ENCODE data around the gene SPINK14.
A peak's percentile ranks its signal among the peaks of the same experiment; 100 is the strongest.

SPINK14 gene, protein sequence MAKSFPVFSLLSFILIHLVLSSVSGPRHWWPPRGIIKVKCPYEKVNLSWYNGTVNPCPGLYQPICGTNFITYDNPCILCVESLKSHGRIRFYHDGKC

GRCh38 chr5:148168246-148168645 lies at the start of gene SPINK14:
Gene SPINK14, plus strand, starts transcription at chr5:148168546. Its CDS starts 1,187 bp downstream, at chr5:148169733.
- FAIRE-seq (no peak), DNase-seq (ENCODE audit: extremely low spot score, insufficient read length, low read depth) (no peak)

DNA sequence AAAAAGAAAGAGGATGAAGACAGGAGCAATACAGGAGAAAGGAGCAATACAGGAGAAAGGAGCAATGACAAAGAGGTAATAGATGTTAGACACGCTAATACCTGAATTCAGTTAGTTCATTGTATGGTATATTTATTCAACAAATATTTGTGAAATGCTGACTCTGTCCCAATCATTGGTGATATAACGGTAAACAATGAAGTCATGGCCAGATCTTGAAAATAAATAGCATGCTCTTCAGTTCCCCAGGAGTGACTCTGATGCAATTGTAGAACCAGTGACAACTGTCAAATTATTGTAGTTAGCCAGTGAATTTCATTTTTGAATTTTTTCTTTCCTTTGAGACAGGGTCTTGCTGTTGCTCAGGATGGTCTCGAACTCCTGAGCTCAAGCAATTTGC lies 48.0 kb upstream of the SPINK14 start:
- DNase-seq (ENCODE audit: extremely low spot score, insufficient read length, low read depth), result no peak
- FAIRE-seq, result no peak

- FAIRE-seq, result no peak
- DNase-seq (ENCODE audit: extremely low spot score, insufficient read length, low read depth), result no peak
Observed at GRCh38 chr5:148125641-148126040, 42.7 kb upstream of the SPINK14 start.

DNA sequence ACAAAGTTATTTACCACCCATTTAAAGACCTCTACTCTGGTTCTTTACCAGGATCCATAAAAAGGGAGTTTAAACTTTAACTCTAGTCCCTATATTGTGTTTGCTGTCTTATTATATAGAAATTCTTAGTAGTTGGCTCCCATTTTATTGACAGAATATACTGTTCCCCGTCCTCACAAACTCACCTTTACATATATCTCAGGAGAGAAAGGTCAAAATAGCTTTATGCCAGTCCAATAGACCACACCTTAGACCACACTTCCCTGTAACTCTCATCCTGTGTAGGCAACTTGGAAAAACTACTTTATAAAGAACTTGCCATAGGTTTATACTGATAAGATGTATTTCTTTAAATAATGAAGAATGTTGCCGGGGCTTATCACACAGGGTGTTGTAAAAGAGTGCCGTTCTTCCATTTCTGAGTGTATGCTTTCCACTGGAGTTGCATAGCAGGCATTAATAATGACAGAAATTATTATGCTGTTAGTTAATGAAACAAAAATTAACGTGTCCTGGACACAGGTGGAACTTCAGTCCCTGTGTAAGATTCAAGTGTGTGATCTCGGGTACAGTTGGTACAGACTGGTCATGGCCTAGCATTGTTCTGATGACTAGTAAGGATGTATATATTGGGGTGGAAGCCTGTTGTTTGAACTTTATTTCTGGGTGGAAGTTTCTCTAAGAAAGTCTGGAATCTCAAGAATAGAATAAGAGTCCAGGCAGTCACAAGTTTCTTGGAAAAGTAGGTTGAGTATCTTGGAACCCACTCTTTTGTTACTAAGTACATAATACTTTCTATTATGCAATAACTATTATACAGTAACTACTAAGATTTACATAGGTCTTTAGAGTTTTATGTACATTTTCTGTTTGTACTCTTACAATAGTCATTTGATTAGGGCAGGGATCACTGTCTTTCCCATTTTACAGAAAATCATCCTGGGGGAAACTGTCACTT lies 33.0 kb upstream of the SPINK14 start:
- FAIRE-seq (no peak), DNase-seq (ENCODE audit: extremely low spot score, insufficient read length, low read depth) (no peak)

DNA sequence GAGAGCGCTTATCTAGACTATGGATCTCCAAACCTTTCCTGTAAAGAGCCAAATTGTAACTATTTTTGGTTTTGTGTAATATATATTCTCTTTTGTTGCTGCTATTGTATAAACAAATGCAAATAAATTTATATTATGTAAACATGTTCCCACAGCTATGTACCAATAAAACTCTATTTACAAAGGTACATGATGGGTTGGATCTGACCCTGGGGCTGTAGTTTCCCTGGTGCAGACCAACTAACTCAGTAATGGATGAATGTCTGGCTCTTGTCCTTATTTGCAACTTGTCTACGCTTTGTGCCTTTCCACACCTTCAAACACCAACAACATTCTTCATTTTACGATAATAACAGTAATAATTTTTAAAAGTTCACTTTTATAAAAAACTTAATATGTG lies 27.5 kb upstream of the SPINK14 start:
- FAIRE-seq (no peak), DNase-seq (ENCODE audit: extremely low spot score, insufficient read length, low read depth) (no peak)

DNA sequence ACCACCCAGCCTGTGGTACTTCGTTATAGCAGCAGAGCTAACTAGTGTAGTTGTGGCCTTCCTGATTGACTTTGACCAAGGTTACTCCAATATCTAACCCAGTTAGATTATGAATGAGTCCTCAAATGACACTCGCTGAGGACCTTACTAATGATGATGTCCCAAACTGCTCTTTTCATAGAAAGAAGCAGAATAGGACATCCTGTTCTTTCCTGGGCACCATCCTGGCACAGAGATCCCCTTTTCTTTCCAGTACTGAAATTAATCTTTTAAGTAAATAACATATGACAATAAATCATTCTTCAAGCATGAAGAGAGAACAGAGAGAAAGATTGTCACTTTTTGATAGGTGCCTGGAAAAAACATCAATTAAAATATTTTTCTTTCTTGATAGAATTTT lies 26.7 kb upstream of the SPINK14 start:
- DNase-seq (ENCODE audit: extremely low spot score, insufficient read length, low read depth) (no peak), FAIRE-seq (no peak)

DNA sequence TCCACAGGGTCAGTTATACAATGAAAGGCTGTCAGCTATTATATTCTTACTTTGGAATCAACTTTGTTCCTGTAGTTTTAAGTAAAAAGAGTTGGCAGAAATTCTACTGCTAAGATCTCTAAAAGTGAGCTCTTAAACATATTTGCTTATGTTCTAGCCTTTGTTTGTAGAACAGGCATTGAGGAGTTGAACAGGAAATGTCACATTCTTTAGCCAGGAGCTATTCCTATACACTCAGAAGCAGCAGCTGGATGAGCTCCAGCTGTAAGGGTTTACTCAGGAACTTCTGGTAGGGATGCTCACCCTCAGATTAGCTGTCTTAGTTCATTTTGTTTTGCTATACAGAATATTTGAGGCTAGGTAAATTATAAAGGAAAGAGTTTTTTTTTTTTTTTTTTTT lies 22.4 kb upstream of the SPINK14 start:
- FAIRE-seq (no peak), DNase-seq (ENCODE audit: extremely low spot score, insufficient read length, low read depth) (no peak)

GRCh38 chr5:148146487-148146886 lies 21.9 kb upstream of the SPINK14 start:
- DNase-seq (ENCODE audit: extremely low spot score, insufficient read length, low read depth) (no peak), FAIRE-seq (no peak)

DNA sequence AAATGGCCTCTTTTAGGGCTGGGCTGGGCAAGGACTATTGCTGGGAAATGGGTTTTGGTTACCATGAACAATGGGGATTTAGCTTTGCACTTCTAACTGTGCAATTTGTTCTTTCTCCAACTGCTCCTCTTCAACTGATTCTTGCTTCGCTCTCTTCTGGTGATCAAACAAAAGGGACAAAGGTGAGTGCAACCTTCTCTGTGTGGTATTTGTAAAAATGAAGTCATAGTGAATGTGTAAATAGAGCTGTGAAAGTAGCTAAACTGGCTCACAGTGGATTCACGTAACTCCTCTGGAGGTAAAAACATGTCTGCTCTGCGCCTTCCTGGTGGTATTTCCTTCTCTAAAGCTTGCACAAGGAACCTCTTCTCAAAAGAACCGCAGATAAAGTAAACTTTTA lies 20.9 kb upstream of the SPINK14 start:
- no peak for FAIRE-seq
- no peak for DNase-seq (ENCODE audit: extremely low spot score, insufficient read length, low read depth)

GRCh38 chr5:148151872-148152271 lies 16.5 kb upstream of the SPINK14 start:
- no peak for FAIRE-seq
- DNase-seq (ENCODE audit: extremely low spot score, insufficient read length, low read depth), result no peak

DNA sequence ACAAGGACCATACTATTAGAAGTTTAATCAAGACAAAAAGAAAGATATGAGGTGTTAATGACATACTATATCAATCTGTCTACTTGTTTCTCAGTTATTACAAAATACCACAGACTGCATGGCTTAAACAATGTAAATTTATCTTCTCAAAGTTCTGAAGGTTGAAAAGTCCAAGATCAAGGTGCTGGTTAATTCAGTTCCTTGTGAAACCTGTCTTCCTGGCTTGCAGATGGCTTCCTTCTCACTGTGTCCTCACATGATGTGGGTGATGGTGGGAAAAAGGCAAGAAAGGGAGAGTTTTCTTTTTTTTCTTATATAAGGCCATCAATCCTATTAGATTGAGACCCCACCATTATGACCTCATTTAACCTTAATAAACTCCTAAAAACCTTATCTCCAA lies 15.6 kb upstream of the SPINK14 start:
- no peak for FAIRE-seq
- DNase-seq (ENCODE audit: extremely low spot score, insufficient read length, low read depth), result no peak

GRCh38 chr5:148156609-148157008 lies 11.7 kb upstream of the SPINK14 start:
- no peak for FAIRE-seq
- DNase-seq (ENCODE audit: extremely low spot score, insufficient read length, low read depth), result no peak

GRCh38 chr5:148162038-148162437 lies 6.3 kb upstream of the SPINK14 start:
- DNase-seq (ENCODE audit: extremely low spot score, insufficient read length, low read depth) (no peak), FAIRE-seq (no peak)

DNA sequence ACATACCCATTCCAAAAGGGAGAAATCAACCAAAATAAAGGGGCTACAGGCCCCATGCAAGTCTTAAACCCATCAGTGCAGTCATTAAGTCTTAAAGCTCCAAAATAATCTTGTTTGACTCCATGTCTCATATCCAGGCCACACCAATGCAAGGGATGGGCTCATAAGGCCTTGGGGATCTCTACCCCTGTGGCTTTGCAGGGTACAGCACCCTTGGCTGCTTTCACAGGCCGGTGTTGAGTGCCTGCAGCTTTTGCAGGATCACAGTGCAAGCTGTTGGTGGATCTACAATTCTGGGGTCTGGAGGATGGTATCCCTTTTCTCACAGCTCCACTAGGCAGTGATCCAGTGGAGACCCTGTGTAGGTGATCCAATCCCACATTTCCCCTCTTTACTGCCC lies 5.0 kb upstream of the SPINK14 start:
- no peak for FAIRE-seq
- DNase-seq (ENCODE audit: extremely low spot score, insufficient read length, low read depth), result no peak

DNA sequence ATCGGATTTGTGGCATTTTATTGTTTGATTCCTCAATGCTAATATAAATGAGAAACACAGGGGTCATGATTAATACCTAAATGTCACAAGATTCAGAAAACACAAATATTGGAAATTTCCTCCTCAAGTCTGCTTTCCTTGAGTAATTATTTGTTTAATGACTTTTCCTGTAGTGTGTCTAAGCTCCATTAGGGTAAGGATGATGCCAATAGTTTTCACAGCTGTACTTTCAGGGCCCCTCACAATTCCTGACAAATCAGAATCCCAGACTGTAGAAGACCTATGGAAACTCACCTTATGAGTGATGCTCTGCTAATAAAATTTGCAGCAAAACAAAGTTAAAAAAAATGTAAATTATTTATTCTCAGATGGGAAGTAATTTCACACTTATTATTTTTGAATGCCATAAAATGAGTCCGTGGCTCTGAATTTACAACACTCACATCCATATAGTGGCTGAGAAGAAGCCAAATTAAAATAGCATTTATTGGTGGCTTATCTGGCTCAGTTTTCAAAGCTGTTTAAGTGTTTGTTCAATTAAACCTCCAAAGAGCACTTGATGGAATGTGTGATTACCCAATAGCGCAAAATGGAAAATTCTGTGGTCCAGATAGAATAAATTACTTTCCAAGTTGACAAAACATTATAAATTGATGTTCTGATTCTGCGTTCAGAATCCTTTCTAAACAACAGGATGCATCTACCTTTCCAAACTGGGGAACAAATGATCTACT lies 1.6 kb upstream of the SPINK14 start:
- DNase-seq (ENCODE audit: extremely low spot score, insufficient read length, low read depth), result no peak
- FAIRE-seq, result no peak

- FAIRE-seq (no peak), DNase-seq (ENCODE audit: extremely low spot score, insufficient read length, low read depth) (no peak)
Observed at GRCh38 chr5:148172377-148172776, 4.0 kb downstream of the SPINK14 start.

GRCh38 chr5:148176480-148176879 lies 8.1 kb downstream of the SPINK14 start:
- DNase-seq (ENCODE audit: extremely low spot score, insufficient read length, low read depth) (no peak), FAIRE-seq (no peak)

DNA sequence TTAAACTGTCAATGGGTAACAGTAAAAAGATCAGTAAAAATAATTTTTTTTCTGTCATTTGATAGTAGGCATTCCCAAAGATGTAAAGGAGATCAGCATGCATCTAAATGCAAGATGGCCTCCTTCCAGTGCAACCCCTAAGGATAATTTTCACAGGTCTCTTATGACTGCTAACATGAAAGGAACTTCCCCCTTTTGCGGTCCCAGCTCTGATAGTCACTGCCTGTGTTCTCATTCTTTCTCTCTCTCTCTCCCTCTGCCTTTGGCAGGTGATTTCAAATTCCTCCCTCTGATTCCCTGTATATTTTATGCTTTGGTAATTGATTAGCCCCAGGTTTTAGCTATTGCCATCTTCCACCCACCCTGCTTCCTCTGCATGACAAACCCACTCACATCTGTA lies 8.9 kb downstream of the SPINK14 start:
- DNase-seq (ENCODE audit: extremely low spot score, insufficient read length, low read depth), result no peak
- FAIRE-seq, result no peak

GRCh38 chr5:148179234-148179824 lies 11.0 kb downstream of the SPINK14 start:
- peak; percentile 68 for FAIRE-seq
- no peak for DNase-seq (ENCODE audit: extremely low spot score, insufficient read length, low read depth)

DNA sequence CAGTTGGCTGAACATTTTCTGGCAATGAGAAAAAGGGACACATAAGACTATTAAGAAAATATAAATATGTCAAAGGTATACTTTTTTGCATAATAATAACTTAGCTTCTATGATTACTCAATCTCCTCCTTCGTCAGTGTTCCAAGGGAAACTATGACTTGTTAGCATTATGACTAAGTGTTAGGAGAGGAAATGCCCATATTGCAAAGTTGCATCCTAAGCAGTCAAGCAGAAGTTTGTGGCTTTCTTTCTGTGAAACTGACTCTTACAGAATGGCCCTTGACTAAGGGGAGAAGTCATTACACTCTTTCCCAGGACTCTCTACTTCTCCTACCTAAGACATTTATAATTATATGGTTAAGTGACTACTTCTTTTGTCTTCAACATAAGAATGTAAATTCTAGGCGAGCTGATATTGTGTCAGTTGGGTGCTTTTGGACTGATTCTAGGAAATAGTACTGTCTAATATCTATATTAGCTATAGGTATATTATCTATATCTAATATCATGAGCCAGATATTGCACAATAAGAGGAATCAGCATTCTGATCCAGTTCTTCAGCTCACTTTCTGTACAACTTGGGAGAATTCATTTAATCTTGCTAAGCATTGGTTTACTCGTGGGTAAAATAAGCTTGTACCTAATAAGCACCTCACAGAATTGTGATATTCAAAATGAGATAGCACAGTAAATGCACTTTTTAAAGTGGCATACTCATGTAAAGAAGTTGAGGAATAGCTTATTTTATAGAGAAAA lies 18.1 kb downstream of the SPINK14 start:
- DNase-seq (ENCODE audit: extremely low spot score, insufficient read length, low read depth) (no peak), FAIRE-seq (no peak)

Measured in GM18507 (cell line).